Jurkat, Clone E6-1 (cell line): Measurements from ENCODE around the gene ERCC5.

Experiments used
- DNase-seq: peaks from one replicate; pipeline ENCODE4 v3.0.0-alpha.2; 2011; ENCODE audit warnings: low read depth, low spot score
- H3K4me3 ChIP-seq: 2 replicates; pipeline ENCODE4 v1.5.1; 2011; ENCODE audit warnings: mild to moderate bottlenecking, low read length, control low read depth, moderate library complexity

Gene ERCC5

GRCh38 chr13:102909971-102910370 lies 64.1 kb downstream of the ERCC5 start:
- no peak overlapping the region for H3K4me3 ChIP-seq

GRCh38 chr13:102911336-102911735 lies 65.5 kb downstream of the ERCC5 start:
- no peak for DNase-seq
- no peak overlapping the region for H3K4me3 ChIP-seq

More at GRCh38 chr13:102909971-102910370, 64.1 kb downstream of the ERCC5 start:
- DNase-seq: no peak

GRCh38 chr13:102912599-102912998 lies 66.8 kb downstream of the ERCC5 start:
- no peak for DNase-seq
- H3K4me3 ChIP-seq: no peak overlapping the region

- no peak overlapping the region for H3K4me3 ChIP-seq
- no peak for DNase-seq
These were observed 68.1 kb downstream of the ERCC5 start for GRCh38 chr13:102913914-102914313.

- DNase-seq: no peak
- no peak overlapping the region for H3K4me3 ChIP-seq
These were observed 68.6 kb downstream of the ERCC5 start for GRCh38 chr13:102914339-102914930.

- no peak overlapping the region for H3K4me3 ChIP-seq
- no peak for DNase-seq
These were observed 69.6 kb downstream of the ERCC5 start for GRCh38 chr13:102915393-102915930.

- H3K4me3 ChIP-seq: no peak overlapping the region
- no peak for DNase-seq
These were observed 71.2 kb downstream of the ERCC5 start for GRCh38 chr13:102917019-102917418.

GRCh38 chr13:102922184-102922583 lies 76.4 kb downstream of the ERCC5 start:
- DNase-seq: no peak
- H3K4me3 ChIP-seq: no peak overlapping the region
